ENCODE results near the gene WDR83.
A peak's percentile ranks its signal among the peaks of the same experiment; 100 is the strongest.

The WDR83 gene

GRCh38 chr19:12721656-12722565 is 55.3 kb downstream of the WDR83 start:
- Histone ChIP-seq H3K4me2 (ENCODE audit: low read length) (peak overlapping the region; percentile 86), H3K27me3 (ENCODE audit: insufficient read depth, low read length) (no peaks in the 10 kb centered on the region), H4K8ac (ENCODE audit: low read depth, low read length) (peak overlapping the region; percentile 86), H3K4ac (ENCODE audit: low read depth, low read length) (peak overlapping the region; percentile 99), H3K4me1 (ENCODE audit: control insufficient read depth in 1 of 2, insufficient read depth in 2 of 2, low read length in 2 of 2) (peaks cover 3 to 5% of the 10 kb centered on the region in 2 experiments), H2BK120ac (ENCODE audit: insufficient read depth, low read length, poor library complexity) (peak overlapping the region; percentile 95), H4K12ac (ENCODE audit: low read depth, low read length) (peak overlapping the region; percentile 74), H2BK12ac (ENCODE audit: low read length) (peak overlapping the region; percentile 52), H3K36me3 (ENCODE audit: control insufficient read depth in 1 of 2, insufficient read depth in 2 of 2, low read length in 2 of 2) (peaks cover 18% of the 10 kb centered on the region in 2 experiments), H2AFZ (ENCODE audit: insufficient read depth, low read length, poor library complexity) (peak overlapping the region; percentile 8), H3K23ac (ENCODE audit: low read length) (no peak overlapping the region), H3K4me3 (ENCODE audit: low read depth, low read length) (peak overlapping the region; percentile 83), H3K79me1 (ENCODE audit: low read length) (peaks cover 22% of the 10 kb centered on the region), H3K9ac (ENCODE audit: low read length) (peak overlapping the region; percentile 95), H3K9me3 (ENCODE audit: insufficient read depth, low read depth, low read length) (no peaks in the 10 kb centered on the region), H3K27ac (ENCODE audit: low read depth, low read length) (peak overlapping the region; percentile 96), H3K79me2 (ENCODE audit: control insufficient read depth, insufficient read depth, low read length, poor library complexity) (peaks cover 23% of the 10 kb centered on the region), H4K91ac (ENCODE audit: low read depth, low read length) (peak overlapping the region; percentile 95), H2AK5ac (ENCODE audit: low read length) (peak overlapping the region; percentile 59), H3K14ac (ENCODE audit: low read length) (peak overlapping the region; percentile 93), H3K18ac (ENCODE audit: low read length) (peak overlapping the region; percentile 74), H2BK5ac (ENCODE audit: low read depth, low read length, poor library complexity) (peak overlapping the region; percentile 93)
- peak in 1 of 2 donors; percentile 11 for DNase-seq
- WGBS (ENCODE audit: extremely low coverage, insufficient coverage, insufficient read length), result no CpG with 5 or more reads among the region's 65 CpGs

- peaks cover 11 to 14% of the 10 kb centered on the region in 2 experiments for H3K36me3 ChIP-seq (ENCODE audit: control insufficient read depth in 1 of 2, insufficient read depth in 2 of 2, low read length in 2 of 2)
- peak overlapping the region; percentile 28 for H3K4ac ChIP-seq (ENCODE audit: low read depth, low read length)
- peak overlapping the region; percentile 32 for H2AFZ ChIP-seq (ENCODE audit: insufficient read depth, low read length, poor library complexity)
- peak overlapping the region; percentile 94 for H4K8ac ChIP-seq (ENCODE audit: low read depth, low read length)
- no peak overlapping the region for H3K23ac ChIP-seq (ENCODE audit: low read length)
- H3K79me1 ChIP-seq (ENCODE audit: low read length), result peaks cover 22% of the 10 kb centered on the region
- peak overlapping the region; percentile 70 for H3K18ac ChIP-seq (ENCODE audit: low read length)
- H3K9me3 ChIP-seq (ENCODE audit: insufficient read depth, low read depth, low read length), result peaks cover under 1% of the 10 kb centered on the region
- H2BK5ac ChIP-seq (ENCODE audit: low read depth, low read length, poor library complexity), result peak overlapping the region; percentile 93
- peak overlapping the region; percentile 58 for H4K12ac ChIP-seq (ENCODE audit: low read depth, low read length)
- peaks cover 23% of the 10 kb centered on the region for H3K79me2 ChIP-seq (ENCODE audit: control insufficient read depth, insufficient read depth, low read length, poor library complexity)
- peak overlapping the region; percentile 68 for H4K91ac ChIP-seq (ENCODE audit: low read depth, low read length)
- peak overlapping the region; percentile 81 for H3K9ac ChIP-seq (ENCODE audit: low read length)
- H3K4me2 ChIP-seq (ENCODE audit: low read length), result peak overlapping the region; percentile 90
- peak overlapping the region; percentile 72 for H2AK5ac ChIP-seq (ENCODE audit: low read length)
- peak overlapping the region; percentile 41 for H2BK120ac ChIP-seq (ENCODE audit: insufficient read depth, low read length, poor library complexity)
- no CpG with 5 or more reads among the region's 32 CpGs for WGBS (ENCODE audit: extremely low coverage, insufficient coverage, insufficient read length)
- DNase-seq, result peak; percentile 98 to 100
- H3K27me3 ChIP-seq (ENCODE audit: insufficient read depth, low read length), result no peaks in the 10 kb centered on the region
- H3K4me3 ChIP-seq (ENCODE audit: low read depth, low read length), result peak overlapping the region; percentile 83
- peak overlapping the region; percentile 96 for H3K27ac ChIP-seq (ENCODE audit: low read depth, low read length)
- H2BK12ac ChIP-seq (ENCODE audit: low read length), result no peak overlapping the region
- H3K4me1 ChIP-seq (ENCODE audit: control insufficient read depth in 1 of 2, insufficient read depth in 2 of 2, low read length in 2 of 2), result peaks cover 3 to 5% of the 10 kb centered on the region in 2 experiments
- H3K14ac ChIP-seq (ENCODE audit: low read length), result peak overlapping the region; percentile 73
These were observed 56.2 kb downstream of the WDR83 start for GRCh38 chr19:12722566-12723380.

GRCh38 chr19:12723381-12723640 is 56.7 kb downstream of the WDR83 start:
- WGBS (ENCODE audit: extremely low coverage, insufficient coverage, insufficient read length), result no CpG with 5 or more reads among the region's 7 CpGs
- DNase-seq, result no peak
- H3K4me2 ChIP-seq (ENCODE audit: low read length), result peak overlapping the region; percentile 90
- H3K18ac ChIP-seq (ENCODE audit: low read length), result peak overlapping the region; percentile 70
- peak overlapping the region; percentile 72 for H2AK5ac ChIP-seq (ENCODE audit: low read length)
- peaks cover 13 to 14% of the 10 kb centered on the region in 2 experiments for H3K36me3 ChIP-seq (ENCODE audit: control insufficient read depth in 1 of 2, insufficient read depth in 2 of 2, low read length in 2 of 2)
- no peaks in the 10 kb centered on the region for H3K27me3 ChIP-seq (ENCODE audit: insufficient read depth, low read length)
- peaks cover 3 to 5% of the 10 kb centered on the region in 2 experiments for H3K4me1 ChIP-seq (ENCODE audit: control insufficient read depth in 1 of 2, insufficient read depth in 2 of 2, low read length in 2 of 2)
- H3K27ac ChIP-seq (ENCODE audit: low read depth, low read length), result no peak overlapping the region
- H3K9me3 ChIP-seq (ENCODE audit: insufficient read depth, low read depth, low read length), result peaks cover 2% of the 10 kb centered on the region
- peak overlapping the region; percentile 9 for H3K9ac ChIP-seq (ENCODE audit: low read length)
- H4K91ac ChIP-seq (ENCODE audit: low read depth, low read length), result peak overlapping the region; percentile 68
- no peak overlapping the region for H3K4ac ChIP-seq (ENCODE audit: low read depth, low read length)
- H2BK5ac ChIP-seq (ENCODE audit: low read depth, low read length, poor library complexity), result no peak overlapping the region
- H3K4me3 ChIP-seq (ENCODE audit: low read depth, low read length), result peak overlapping the region; percentile 67
- peak overlapping the region; percentile 58 for H4K12ac ChIP-seq (ENCODE audit: low read depth, low read length)
- H3K14ac ChIP-seq (ENCODE audit: low read length), result peak overlapping the region; percentile 73
- H3K79me2 ChIP-seq (ENCODE audit: control insufficient read depth, insufficient read depth, low read length, poor library complexity), result peaks cover 23% of the 10 kb centered on the region
- peak overlapping the region; percentile 32 for H2AFZ ChIP-seq (ENCODE audit: insufficient read depth, low read length, poor library complexity)
- no peak overlapping the region for H3K23ac ChIP-seq (ENCODE audit: low read length)
- peak overlapping the region; percentile 41 for H2BK120ac ChIP-seq (ENCODE audit: insufficient read depth, low read length, poor library complexity)
- peaks cover 22% of the 10 kb centered on the region for H3K79me1 ChIP-seq (ENCODE audit: low read length)
- H2BK12ac ChIP-seq (ENCODE audit: low read length), result no peak overlapping the region
- H4K8ac ChIP-seq (ENCODE audit: low read depth, low read length), result peak overlapping the region; percentile 94

- Histone ChIP-seq H3K9me3 (ENCODE audit: insufficient read depth, low read depth, low read length) (peaks cover 2% of the 10 kb centered on the region), H3K79me1 (ENCODE audit: low read length) (peaks cover 22% of the 10 kb centered on the region), H2AFZ (ENCODE audit: insufficient read depth, low read length, poor library complexity) (peak within 1 kb of the TSS; percentile 48), H4K12ac (ENCODE audit: low read depth, low read length) (peak within 1 kb of the TSS; percentile 58), H3K4me2 (ENCODE audit: low read length) (peak within 1 kb of the TSS; percentile 90), H3K18ac (ENCODE audit: low read length) (peak within 1 kb of the TSS; percentile 85), H4K8ac (ENCODE audit: low read depth, low read length) (peak within 1 kb of the TSS; percentile 94), H2BK120ac (ENCODE audit: insufficient read depth, low read length, poor library complexity) (peak within 1 kb of the TSS; percentile 41), H3K14ac (ENCODE audit: low read length) (peak within 1 kb of the TSS; percentile 73), H3K27me3 (ENCODE audit: insufficient read depth, low read length) (no peaks in the 10 kb centered on the region), H2BK5ac (ENCODE audit: low read depth, low read length, poor library complexity) (no peak within 1 kb of the TSS), H3K23ac (ENCODE audit: low read length) (no peak within 1 kb of the TSS), H2BK12ac (ENCODE audit: low read length) (no peak within 1 kb of the TSS), H2AK5ac (ENCODE audit: low read length) (peak within 1 kb of the TSS; percentile 72), H3K36me3 (ENCODE audit: control insufficient read depth in 1 of 2, insufficient read depth in 2 of 2, low read length in 2 of 2) (peaks cover 12 to 14% of the 10 kb centered on the region in 2 experiments), H3K4me1 (ENCODE audit: control insufficient read depth in 1 of 2, insufficient read depth in 2 of 2, low read length in 2 of 2) (peaks cover 3 to 5% of the 10 kb centered on the region in 2 experiments), H3K9ac (ENCODE audit: low read length) (peak within 1 kb of the TSS; percentile 81), H3K27ac (ENCODE audit: low read depth, low read length) (peak within 1 kb of the TSS; percentile 69), H3K4me3 (ENCODE audit: low read depth, low read length) (peak within 1 kb of the TSS; percentile 78), H3K79me2 (ENCODE audit: control insufficient read depth, insufficient read depth, low read length, poor library complexity) (peaks cover 23% of the 10 kb centered on the region), H3K4ac (ENCODE audit: low read depth, low read length) (peak within 1 kb of the TSS; percentile 28), H4K91ac (ENCODE audit: low read depth, low read length) (peak within 1 kb of the TSS; percentile 68)
- WGBS (ENCODE audit: extremely low coverage, insufficient coverage, insufficient read length), result no CpG with 5 or more reads among the region's 28 CpGs
- DNase-seq, result peak; percentile 16 to 54
These were observed 57.2 kb downstream of the WDR83 start, which contains the start of gene TNPO2 for GRCh38 chr19:12723641-12724426. Gene TNPO2, minus strand, starts transcription at chr19:12723932. Its CDS starts 2,955 bp downstream, at chr19:12720977.

All from trophoblast cell (in vitro differentiated cells and primary cell).